SK-N-SH treated with all-trans-retinoic acid at 6 μM for 48 hours (cell line): ENCODE results near the gene CACNA1D.
"Not testable (repeated sequence)": the region's sequence is repeated elsewhere in the genome, so short reads cannot be mapped to it uniquely, and the experiment has no call there.

Experiments used
- CREB5 ChIP-seq: fragments of 250-450 bp; sonication (Bioruptor Pico); IDR thresholded peaks from 2 replicates; pipeline ENCODE4 v1.5.1; 2020; ENCODE audit warnings: low read depth, mild to moderate bottlenecking, moderate library complexity
- ESRRG ChIP-seq: fragments of 250-450 bp; sonication (Bioruptor Pico); IDR thresholded peaks from 2 replicates; pipeline ENCODE4 v1.6.1; 2021; ENCODE audit warnings: mild to moderate bottlenecking
- ZFP30 ChIP-seq: fragments of 450-650 bp; formaldehyde crosslinking; IDR thresholded peaks from 2 replicates; pipeline ENCODE4 v1.5.0; 2022; ENCODE audit warnings: mild to moderate bottlenecking, moderate library complexity

DNA sequence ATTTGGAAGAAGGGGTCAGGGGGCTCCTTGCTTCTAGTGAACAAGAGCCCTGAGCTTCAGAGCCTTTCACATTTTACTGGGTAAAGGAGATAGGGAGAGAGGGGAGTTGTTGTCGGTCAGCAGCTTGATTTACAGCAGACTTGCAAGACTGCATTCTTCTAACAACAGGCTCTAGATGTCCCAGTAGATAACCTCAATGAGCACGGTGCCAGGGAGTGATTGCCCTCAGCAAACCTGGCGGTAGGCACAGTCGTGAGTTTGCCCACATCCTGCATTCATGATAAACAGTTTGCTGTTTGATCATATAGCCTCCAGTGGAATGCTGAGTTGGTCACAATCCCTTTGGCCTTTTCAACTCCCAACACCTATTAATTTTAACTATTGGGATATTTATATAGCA, 170.4 kb downstream of the CACNA1D start:
- not testable (repeated sequence) for TF ChIP-seq ESRRG, CREB5, ZFP30 (CRISPR knock-in tag)
